Measurements from ENCODE around the gene EIF1AD. TPM values are rescaled to one million over a fixed set of nuclear protein-coding genes. Genes with fewer than 3 reads are reported as not detected.

The EIF1AD gene
- total and polyA plus RNA-seq, 2 experiments from 2014 or later: 16.1 to 32.1 TPM

DNA sequence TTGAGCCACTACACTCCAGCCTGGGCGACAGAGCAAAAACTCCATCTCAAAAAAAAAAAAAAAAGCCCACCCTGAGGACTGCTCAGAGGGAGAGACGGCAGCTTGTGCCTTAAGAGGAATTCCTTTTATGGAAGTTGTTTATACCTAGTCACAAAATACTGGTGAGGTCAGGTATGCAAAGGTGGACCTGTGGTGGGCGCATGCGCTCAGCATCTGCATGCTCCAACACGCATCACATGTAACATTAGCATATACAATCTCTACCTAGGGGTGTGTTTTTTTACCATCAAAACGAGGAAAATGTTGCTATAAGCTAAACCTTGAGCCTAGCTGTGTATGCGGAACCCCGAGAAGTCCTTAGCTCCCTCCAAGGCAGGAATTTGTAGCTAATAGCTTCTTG, 47.2 kb downstream of the EIF1AD start:
- ATAC-seq: no peak
- no peaks in the 10 kb centered on the region for H3K36me3 ChIP-seq (ENCODE audit: insufficient read depth)
- H3K4me1 ChIP-seq (ENCODE audit: insufficient read depth): no peaks in the 10 kb centered on the region
- peak overlapping the region; percentile 39; the same call in 1 of the 2 replicates for H3K27ac ChIP-seq (ENCODE audit: low read depth)
- no peak overlapping the region for H3K4me3 Mint-ChIP-seq
- no peak for DNase-seq (ENCODE audit: low spot score)
- H3K79me2 ChIP-seq (replicated peaks; ENCODE audit: insufficient read depth): no peaks in the 10 kb centered on the region
- H3K27ac Mint-ChIP-seq: 0 out of 2 replicates have a peak overlapping the region, but pooled peaks have one; percentile 51
- no peak for TF ChIP-seq ZNF331 (CRISPR knock-in tag; IDR thresholded peaks at IDR 0.05; ENCODE audit: low read depth)
- TF ChIP-seq JUNB (IDR thresholded peaks at IDR 0.05; ENCODE audit: unreplicated experiment): no peak
- no peak for TF ChIP-seq EZH2 (IDR thresholded peaks at IDR 0.05; ENCODE audit: low read depth, unreplicated experiment)
- no peak for TF ChIP-seq EZH2phosphoT487 (IDR thresholded peaks at IDR 0.05; ENCODE audit: unreplicated experiment)
- TF ChIP-seq ZNF114 (CRISPR knock-in tag; IDR thresholded peaks at IDR 0.05): no peak
- TF ChIP-seq, protein P1, sequence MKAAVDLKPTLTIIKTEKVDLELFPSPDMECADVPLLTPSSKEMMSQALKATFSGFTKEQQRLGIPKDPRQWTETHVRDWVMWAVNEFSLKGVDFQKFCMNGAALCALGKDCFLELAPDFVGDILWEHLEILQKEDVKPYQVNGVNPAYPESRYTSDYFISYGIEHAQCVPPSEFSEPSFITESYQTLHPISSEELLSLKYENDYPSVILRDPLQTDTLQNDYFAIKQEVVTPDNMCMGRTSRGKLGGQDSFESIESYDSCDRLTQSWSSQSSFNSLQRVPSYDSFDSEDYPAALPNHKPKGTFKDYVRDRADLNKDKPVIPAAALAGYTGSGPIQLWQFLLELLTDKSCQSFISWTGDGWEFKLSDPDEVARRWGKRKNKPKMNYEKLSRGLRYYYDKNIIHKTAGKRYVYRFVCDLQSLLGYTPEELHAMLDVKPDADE (IDR thresholded peaks at IDR 0.05): no peak
- no peak for TF ChIP-seq POLR2AphosphoS5 (IDR thresholded peaks at IDR 0.05; ENCODE audit: low read depth)
- no peak for TF ChIP-seq NANOG (IDR thresholded peaks at IDR 0.05; ENCODE audit: borderline replicate concordance)
- no peak for TF ChIP-seq CREB1 (CRISPR knock-in tag; IDR thresholded peaks at IDR 0.05; ENCODE audit: low read depth)
- no peak for TF ChIP-seq STAT1 (IDR thresholded peaks at IDR 0.05; ENCODE audit: unreplicated experiment)
- TF ChIP-seq CTCF (conservative IDR thresholded peaks at IDR 0.05; ENCODE audit: low read depth in 2 of 2): no peak
- no peak for TF ChIP-seq ZNF462 (CRISPR knock-in tag; IDR thresholded peaks at IDR 0.05)
- TF ChIP-seq, protein P2, sequence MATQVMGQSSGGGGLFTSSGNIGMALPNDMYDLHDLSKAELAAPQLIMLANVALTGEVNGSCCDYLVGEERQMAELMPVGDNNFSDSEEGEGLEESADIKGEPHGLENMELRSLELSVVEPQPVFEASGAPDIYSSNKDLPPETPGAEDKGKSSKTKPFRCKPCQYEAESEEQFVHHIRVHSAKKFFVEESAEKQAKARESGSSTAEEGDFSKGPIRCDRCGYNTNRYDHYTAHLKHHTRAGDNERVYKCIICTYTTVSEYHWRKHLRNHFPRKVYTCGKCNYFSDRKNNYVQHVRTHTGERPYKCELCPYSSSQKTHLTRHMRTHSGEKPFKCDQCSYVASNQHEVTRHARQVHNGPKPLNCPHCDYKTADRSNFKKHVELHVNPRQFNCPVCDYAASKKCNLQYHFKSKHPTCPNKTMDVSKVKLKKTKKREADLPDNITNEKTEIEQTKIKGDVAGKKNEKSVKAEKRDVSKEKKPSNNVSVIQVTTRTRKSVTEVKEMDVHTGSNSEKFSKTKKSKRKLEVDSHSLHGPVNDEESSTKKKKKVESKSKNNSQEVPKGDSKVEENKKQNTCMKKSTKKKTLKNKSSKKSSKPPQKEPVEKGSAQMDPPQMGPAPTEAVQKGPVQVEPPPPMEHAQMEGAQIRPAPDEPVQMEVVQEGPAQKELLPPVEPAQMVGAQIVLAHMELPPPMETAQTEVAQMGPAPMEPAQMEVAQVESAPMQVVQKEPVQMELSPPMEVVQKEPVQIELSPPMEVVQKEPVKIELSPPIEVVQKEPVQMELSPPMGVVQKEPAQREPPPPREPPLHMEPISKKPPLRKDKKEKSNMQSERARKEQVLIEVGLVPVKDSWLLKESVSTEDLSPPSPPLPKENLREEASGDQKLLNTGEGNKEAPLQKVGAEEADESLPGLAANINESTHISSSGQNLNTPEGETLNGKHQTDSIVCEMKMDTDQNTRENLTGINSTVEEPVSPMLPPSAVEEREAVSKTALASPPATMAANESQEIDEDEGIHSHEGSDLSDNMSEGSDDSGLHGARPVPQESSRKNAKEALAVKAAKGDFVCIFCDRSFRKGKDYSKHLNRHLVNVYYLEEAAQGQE (IDR thresholded peaks at IDR 0.05; ENCODE audit: unreplicated experiment): no peak
- H3K36me3 Mint-ChIP-seq (ENCODE audit: low read depth): no peaks in the 10 kb centered on the region
- H3K27me3 ChIP-seq (ENCODE audit: insufficient read depth): no peaks in the 10 kb centered on the region
- H3K4me2 ChIP-seq: no peak overlapping the region
- H3K27me3 Mint-ChIP-seq (ENCODE audit: insufficient read depth, low read depth, poor library complexity): peaks cover 2% of the 10 kb centered on the region
- H3K9me3 Mint-ChIP-seq: no peaks in the 10 kb centered on the region
- H4K20me1 ChIP-seq (replicated peaks; ENCODE audit: insufficient read depth): no peaks in the 10 kb centered on the region
- H3K4me1 Mint-ChIP-seq: peaks cover 5% of the 10 kb centered on the region
- H2AFZ ChIP-seq: no peak overlapping the region
- H3K4me3 ChIP-seq: no peak overlapping the region
- 0 out of 2 replicates have a peak, but pooled peaks cover 3% of the 10 kb centered on the region for H3F3A ChIP-seq (replicated peaks; ENCODE audit: low read depth)
- no peaks in the 10 kb centered on the region for H3K9me2 ChIP-seq (ENCODE audit: insufficient read depth)
